ENCODE measurements around the gene SMAD7. TPM values are rescaled to one million over a fixed set of nuclear protein-coding genes. Genes with fewer than 3 reads are reported as not detected.

The SMAD7 gene
- total and polyA plus RNA-seq, 9 donors, result 9.1 to 16.8 (median 13.2) TPM

GRCh38 chr18:48952287-48953103 is 1.7 kb upstream of the SMAD7 start:
- Histone ChIP-seq H3K9me3 (replicated peaks; ENCODE audit: control insufficient read depth, low read depth, low read length) (no peaks in the 10 kb centered on the region), H3K36me3 (ENCODE audit: control insufficient read depth, insufficient read depth, low read length) (no peaks in the 10 kb centered on the region), H3K4me1 (ENCODE audit: control insufficient read depth, insufficient read depth, low read length) (peaks cover 36% of the 10 kb centered on the region), H3K27me3 (ENCODE audit: control insufficient read depth, insufficient read depth, low read length) (no peaks in the 10 kb centered on the region), H3K4me3 (ENCODE audit: low read length) (peak overlapping the region; percentile 65), H3K27ac (ENCODE audit: low read length) (peak overlapping the region; percentile 100)
- WGBS (ENCODE audit: insufficient coverage), result 0% methylated on average over 56 of the region's 67 CpGs
- DNase-seq, result peak; percentile 95

GRCh38 chr18:48951448-48952286 is 902 bp upstream of the SMAD7 start:
- Histone ChIP-seq H3K27ac (ENCODE audit: low read length) (peak overlapping the region; percentile 100), H3K4me1 (ENCODE audit: control insufficient read depth, insufficient read depth, low read length) (peaks cover 43% of the 10 kb centered on the region), H3K27me3 (ENCODE audit: control insufficient read depth, insufficient read depth, low read length) (no peaks in the 10 kb centered on the region), H3K36me3 (ENCODE audit: control insufficient read depth, insufficient read depth, low read length) (no peaks in the 10 kb centered on the region), H3K4me3 (ENCODE audit: low read length) (peak overlapping the region; percentile 79), H3K9me3 (replicated peaks; ENCODE audit: control insufficient read depth, low read depth, low read length) (no peaks in the 10 kb centered on the region)
- DNase-seq, result peak; percentile 97
- under 1% methylated on average over 61 of the region's 106 CpGs for WGBS (ENCODE audit: insufficient coverage)

GRCh38 chr18:48949606-48950535 is 894 bp downstream of the SMAD7 start:
- Histone ChIP-seq H3K36me3 (ENCODE audit: control insufficient read depth, insufficient read depth, low read length) (peaks cover 8% of the 10 kb centered on the region), H3K4me1 (ENCODE audit: control insufficient read depth, insufficient read depth, low read length) (peaks cover 43% of the 10 kb centered on the region), H3K27me3 (ENCODE audit: control insufficient read depth, insufficient read depth, low read length) (no peaks in the 10 kb centered on the region), H3K27ac (ENCODE audit: low read length) (peak overlapping the region; percentile 57), H3K4me3 (ENCODE audit: low read length) (peak overlapping the region; percentile 79), H3K9me3 (replicated peaks; ENCODE audit: control insufficient read depth, low read depth, low read length) (no peaks in the 10 kb centered on the region)
- under 1% methylated on average over 73 of the region's 79 CpGs for WGBS (ENCODE audit: insufficient coverage)
- DNase-seq, result peak; percentile 68

- peaks cover 45% of the 10 kb centered on the region for H3K4me1 ChIP-seq (ENCODE audit: control insufficient read depth, insufficient read depth, low read length)
- H3K36me3 ChIP-seq (ENCODE audit: control insufficient read depth, insufficient read depth, low read length), result peaks cover 14% of the 10 kb centered on the region
- DNase-seq, result peak; percentile 49
- peak overlapping the region; percentile 79 for H3K4me3 ChIP-seq (ENCODE audit: low read length)
- 1% methylated on average over 12 of the region's 27 CpGs for WGBS (ENCODE audit: insufficient coverage)
- H3K9me3 ChIP-seq (replicated peaks; ENCODE audit: control insufficient read depth, low read depth, low read length), result no peaks in the 10 kb centered on the region
- no peaks in the 10 kb centered on the region for H3K27me3 ChIP-seq (ENCODE audit: control insufficient read depth, insufficient read depth, low read length)
- peak overlapping the region; percentile 57 for H3K27ac ChIP-seq (ENCODE audit: low read length)
These were observed 1.6 kb downstream of the SMAD7 start for GRCh38 chr18:48949050-48949605.

- peak; percentile 57 for DNase-seq
- WGBS (ENCODE audit: insufficient coverage), result 1% methylated on average over 34 of the region's 52 CpGs
- Histone ChIP-seq H3K4me1 (ENCODE audit: control insufficient read depth, insufficient read depth, low read length) (peaks cover 49% of the 10 kb centered on the region), H3K36me3 (ENCODE audit: control insufficient read depth, insufficient read depth, low read length) (peaks cover 14% of the 10 kb centered on the region), H3K27me3 (ENCODE audit: control insufficient read depth, insufficient read depth, low read length) (peaks cover 1% of the 10 kb centered on the region), H3K9me3 (replicated peaks; ENCODE audit: control insufficient read depth, low read depth, low read length) (no peaks in the 10 kb centered on the region), H3K4me3 (ENCODE audit: low read length) (peak overlapping the region; percentile 79), H3K27ac (ENCODE audit: low read length) (peak overlapping the region; percentile 57)
These were observed 2.4 kb downstream of the SMAD7 start for GRCh38 chr18:48948112-48949049.

- H3K27me3 ChIP-seq (ENCODE audit: control insufficient read depth, insufficient read depth, low read length), result peaks cover 2% of the 10 kb centered on the region
- 25% methylated on average over 2 of the region's 3 CpGs for WGBS (ENCODE audit: insufficient coverage)
- peak; percentile 49 for DNase-seq
- H3K9me3 ChIP-seq (replicated peaks; ENCODE audit: control insufficient read depth, low read depth, low read length), result no peaks in the 10 kb centered on the region
- peak overlapping the region; percentile 79 for H3K4me3 ChIP-seq (ENCODE audit: low read length)
- H3K4me1 ChIP-seq (ENCODE audit: control insufficient read depth, insufficient read depth, low read length), result peaks cover 50% of the 10 kb centered on the region
- peaks cover 14% of the 10 kb centered on the region for H3K36me3 ChIP-seq (ENCODE audit: control insufficient read depth, insufficient read depth, low read length)
- peak overlapping the region; percentile 20 for H3K27ac ChIP-seq (ENCODE audit: low read length)
These were observed 3.2 kb downstream of the SMAD7 start for GRCh38 chr18:48947560-48947959.

GRCh38 chr18:48947092-48947491 is 3.7 kb downstream of the SMAD7 start:
- Histone ChIP-seq H3K9me3 (replicated peaks; ENCODE audit: control insufficient read depth, low read depth, low read length) (no peaks in the 10 kb centered on the region), H3K36me3 (ENCODE audit: control insufficient read depth, insufficient read depth, low read length) (peaks cover 15% of the 10 kb centered on the region), H3K27me3 (ENCODE audit: control insufficient read depth, insufficient read depth, low read length) (peaks cover 2% of the 10 kb centered on the region), H3K4me3 (ENCODE audit: low read length) (peak overlapping the region; percentile 11), H3K27ac (ENCODE audit: low read length) (peak overlapping the region; percentile 38), H3K4me1 (ENCODE audit: control insufficient read depth, insufficient read depth, low read length) (peaks cover 54% of the 10 kb centered on the region)
- peak; percentile 20 for DNase-seq
- no CpG with 5 or more reads among the region's 10 CpGs for WGBS (ENCODE audit: insufficient coverage)

GRCh38 chr18:48946329-48946835 is 4.4 kb downstream of the SMAD7 start:
- Histone ChIP-seq H3K27ac (ENCODE audit: low read length) (peak overlapping the region; percentile 10), H3K36me3 (ENCODE audit: control insufficient read depth, insufficient read depth, low read length) (peaks cover 22% of the 10 kb centered on the region), H3K4me1 (ENCODE audit: control insufficient read depth, insufficient read depth, low read length) (peaks cover 61% of the 10 kb centered on the region), H3K4me3 (ENCODE audit: low read length) (no peak overlapping the region), H3K27me3 (ENCODE audit: control insufficient read depth, insufficient read depth, low read length) (peaks cover 2% of the 10 kb centered on the region), H3K9me3 (replicated peaks; ENCODE audit: control insufficient read depth, low read depth, low read length) (no peaks in the 10 kb centered on the region)
- 30% methylated on average over 2 of the region's 8 CpGs for WGBS (ENCODE audit: insufficient coverage)
- peak; percentile 20 for DNase-seq

GRCh38 chr18:48945953-48946217 is 4.9 kb downstream of the SMAD7 start:
- Histone ChIP-seq H3K27ac (ENCODE audit: low read length) (no peak overlapping the region), H3K36me3 (ENCODE audit: control insufficient read depth, insufficient read depth, low read length) (peaks cover 27% of the 10 kb centered on the region), H3K9me3 (replicated peaks; ENCODE audit: control insufficient read depth, low read depth, low read length) (no peaks in the 10 kb centered on the region), H3K27me3 (ENCODE audit: control insufficient read depth, insufficient read depth, low read length) (peaks cover 2% of the 10 kb centered on the region), H3K4me3 (ENCODE audit: low read length) (no peak overlapping the region), H3K4me1 (ENCODE audit: control insufficient read depth, insufficient read depth, low read length) (peaks cover 66% of the 10 kb centered on the region)
- no peak for DNase-seq

Measured in muscle of leg (tissue), 11 donors.